Mucosa of gallbladder (tissue), 1 donor: Measurements from ENCODE around the gene SNX1. TPM values are rescaled to one million over a fixed set of nuclear protein-coding genes. Genes with fewer than 3 reads are reported as not detected.
"Not testable (repeated sequence)": the region's sequence is repeated elsewhere in the genome, so short reads cannot be mapped to it uniquely, and the experiment has no call there.

Experiments
- DNase-seq: peaks from one replicate; pipeline ENCODE4 v3.0.0-alpha.2; 2020; ENCODE audit warnings: low spot score
- total RNA-seq: library from RNA; stranded (reverse); gene quantifications from one replicate; pipeline ENCODE4 v1.2.1, GENCODE V29; 2021
- donor health status: DM: no; HTN: no; CAD: no.

Gene SNX1
- total RNA-seq, 1 donor from 2014 or later, result 123 TPM

DNA sequence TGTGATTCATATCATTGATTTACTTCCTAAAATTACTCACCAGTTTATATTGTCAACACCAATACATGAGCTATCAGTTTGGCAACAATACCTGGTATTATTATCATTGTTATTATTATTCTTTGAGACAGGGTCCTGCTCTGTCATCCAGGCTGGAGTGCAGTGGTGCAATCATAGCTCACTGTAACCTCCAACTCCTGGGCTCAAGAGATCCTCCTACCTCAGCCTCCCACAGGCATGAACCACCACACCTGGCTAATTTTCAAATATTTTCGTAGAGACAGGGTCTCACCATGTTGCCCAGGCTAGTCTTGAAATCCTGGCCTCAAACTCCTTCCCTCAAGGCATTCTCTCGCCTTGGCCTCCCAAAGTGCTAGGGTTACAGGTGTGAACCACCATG is 22.3 kb upstream of the SNX1 start:
- not testable (repeated sequence) for DNase-seq

DNA sequence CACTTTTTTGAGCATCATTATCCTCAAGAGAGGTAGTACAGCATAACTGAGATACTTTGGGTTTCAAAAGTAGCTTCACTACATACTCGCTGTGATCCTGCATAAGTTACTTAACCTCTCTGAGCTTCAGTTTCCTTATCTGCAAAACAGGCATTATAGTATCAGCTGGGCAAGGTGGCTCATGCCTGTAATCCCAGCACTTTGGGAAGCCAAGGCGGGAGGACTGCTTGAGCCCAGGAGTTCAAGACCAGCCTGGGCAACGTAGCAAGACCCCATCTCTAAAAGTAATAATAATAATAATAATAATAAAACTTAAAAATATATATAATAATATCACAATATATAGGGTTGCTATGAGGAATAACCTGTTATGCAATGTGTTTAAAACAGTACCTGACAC is 13.0 kb upstream of the SNX1 start:
- DNase-seq, result no peak

DNA sequence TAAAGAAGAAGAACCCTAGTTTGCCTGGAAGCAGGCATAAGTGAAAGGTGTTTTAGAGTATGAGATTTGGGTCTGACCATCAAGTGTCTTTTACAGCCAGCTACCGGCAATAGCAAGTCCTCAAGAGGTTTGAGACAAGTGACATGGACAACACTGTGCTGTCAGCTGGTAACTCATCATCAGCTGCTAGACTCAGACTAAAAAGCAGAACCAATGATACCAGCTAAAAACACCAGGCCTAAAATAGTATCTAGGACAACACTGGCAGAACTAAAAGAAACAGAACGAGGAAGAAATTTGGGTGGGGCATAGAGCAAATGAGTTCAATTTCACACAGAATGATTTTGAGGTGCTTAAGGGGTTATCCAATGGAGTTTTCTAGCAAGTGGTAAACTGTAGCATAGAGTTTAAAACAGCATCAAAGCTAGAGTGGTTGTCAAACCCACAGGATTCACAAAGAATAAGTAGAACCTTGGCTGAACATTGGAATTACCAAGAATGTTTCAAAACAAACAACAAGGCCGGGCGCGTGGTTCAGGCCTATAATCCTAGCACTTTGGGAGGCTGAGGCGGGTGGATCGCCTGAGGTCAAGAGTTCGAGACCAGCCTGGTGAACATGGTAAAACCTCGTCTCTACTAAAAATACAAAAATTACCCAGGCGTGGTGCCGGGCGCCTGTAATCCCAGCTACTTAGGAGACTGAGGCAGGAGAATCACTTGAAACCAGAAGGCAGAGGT is 6.1 kb upstream of the SNX1 start:
- DNase-seq, result no peak

DNA sequence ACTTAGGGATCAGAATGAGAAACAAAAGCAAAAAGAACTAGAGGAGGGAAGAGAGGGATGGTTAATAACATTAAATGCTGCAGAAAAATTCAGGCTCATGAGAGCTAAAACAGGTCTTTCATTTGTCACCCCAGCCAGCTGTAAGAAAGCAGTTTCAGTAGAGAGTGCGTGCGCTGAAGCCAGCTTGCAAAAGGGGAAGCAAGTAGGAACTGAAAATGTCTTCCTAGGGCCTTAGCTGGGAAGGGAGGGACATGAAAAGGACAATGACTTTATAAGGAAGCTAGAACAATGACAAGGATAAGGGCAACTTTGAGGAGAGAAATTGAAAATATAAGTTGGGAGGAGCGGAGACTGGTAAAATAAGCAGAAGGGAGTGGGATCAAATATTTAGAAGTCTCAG is 5.3 kb upstream of the SNX1 start:
- no peak for DNase-seq

DNA sequence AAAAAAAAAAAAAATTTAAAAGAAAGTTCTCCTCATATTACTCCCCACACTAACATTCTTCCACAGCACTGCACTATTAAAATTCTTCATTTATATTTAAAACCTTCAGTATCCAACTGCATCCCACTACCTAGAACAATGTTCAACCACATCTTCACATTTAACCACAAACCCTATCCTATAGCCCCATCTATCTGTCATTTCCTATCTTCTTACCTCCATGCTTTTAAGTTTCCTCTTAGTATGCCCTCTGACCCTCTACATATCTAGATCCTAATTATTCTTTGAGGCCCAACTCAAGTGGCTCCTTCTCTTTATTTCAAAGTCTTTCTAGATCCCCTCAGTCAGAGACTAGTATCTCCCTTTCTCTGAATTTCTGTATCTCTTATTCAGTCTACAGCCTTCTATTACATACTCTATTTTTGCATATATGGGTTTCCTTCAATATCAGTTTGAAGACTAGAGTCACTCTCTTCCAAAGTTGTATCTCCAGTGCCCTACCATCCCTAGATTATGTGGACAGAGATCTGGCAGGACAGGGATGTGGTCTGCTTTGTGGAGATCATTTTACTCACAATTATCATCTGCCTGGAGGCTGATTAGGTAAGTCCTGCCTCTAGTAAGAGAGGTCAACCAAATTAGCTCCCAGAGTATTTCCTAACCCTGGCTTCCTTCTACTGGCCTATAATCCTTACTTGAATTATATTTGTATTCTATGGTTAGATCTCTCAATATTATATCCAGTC is 3.5 kb upstream of the SNX1 start:
- DNase-seq, result no peak

DNA sequence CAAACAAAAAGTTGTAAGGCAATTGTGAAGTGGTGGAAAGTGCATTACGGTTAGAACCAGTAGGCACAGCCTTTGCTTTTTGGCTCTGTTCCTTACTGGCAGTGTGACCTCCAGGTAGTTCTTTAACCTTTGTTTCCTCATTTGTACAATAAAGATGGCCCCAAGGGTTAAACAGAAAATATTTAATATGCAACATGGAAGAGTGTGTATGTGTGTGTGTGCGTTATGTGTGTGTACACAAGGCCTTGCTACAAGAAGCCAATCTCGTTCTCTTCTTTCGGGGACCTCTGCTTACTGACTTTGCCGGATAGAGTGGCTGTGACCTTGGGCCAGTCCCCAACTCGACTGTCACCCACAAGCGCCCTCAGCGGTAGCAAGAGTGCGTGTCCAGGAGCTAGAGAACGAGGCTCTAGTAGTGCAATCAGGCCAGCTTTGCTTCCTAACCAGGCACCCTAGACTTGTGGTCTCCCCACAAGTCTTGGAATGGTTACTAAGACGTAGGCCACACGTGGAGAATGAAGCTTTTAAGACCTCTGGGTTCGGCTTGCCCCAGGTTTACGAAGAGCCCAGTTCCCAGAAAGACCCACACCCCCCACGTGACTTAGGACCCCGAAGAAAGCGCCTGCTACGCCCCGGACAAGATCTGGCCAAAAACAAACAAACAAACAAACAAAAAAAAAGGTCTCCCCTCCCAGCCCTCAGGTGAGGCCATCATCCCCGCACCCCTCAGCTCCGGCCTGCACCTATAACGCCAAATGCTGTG is 2.7 kb upstream of the SNX1 start:
- peak; percentile 35 for DNase-seq

DNA sequence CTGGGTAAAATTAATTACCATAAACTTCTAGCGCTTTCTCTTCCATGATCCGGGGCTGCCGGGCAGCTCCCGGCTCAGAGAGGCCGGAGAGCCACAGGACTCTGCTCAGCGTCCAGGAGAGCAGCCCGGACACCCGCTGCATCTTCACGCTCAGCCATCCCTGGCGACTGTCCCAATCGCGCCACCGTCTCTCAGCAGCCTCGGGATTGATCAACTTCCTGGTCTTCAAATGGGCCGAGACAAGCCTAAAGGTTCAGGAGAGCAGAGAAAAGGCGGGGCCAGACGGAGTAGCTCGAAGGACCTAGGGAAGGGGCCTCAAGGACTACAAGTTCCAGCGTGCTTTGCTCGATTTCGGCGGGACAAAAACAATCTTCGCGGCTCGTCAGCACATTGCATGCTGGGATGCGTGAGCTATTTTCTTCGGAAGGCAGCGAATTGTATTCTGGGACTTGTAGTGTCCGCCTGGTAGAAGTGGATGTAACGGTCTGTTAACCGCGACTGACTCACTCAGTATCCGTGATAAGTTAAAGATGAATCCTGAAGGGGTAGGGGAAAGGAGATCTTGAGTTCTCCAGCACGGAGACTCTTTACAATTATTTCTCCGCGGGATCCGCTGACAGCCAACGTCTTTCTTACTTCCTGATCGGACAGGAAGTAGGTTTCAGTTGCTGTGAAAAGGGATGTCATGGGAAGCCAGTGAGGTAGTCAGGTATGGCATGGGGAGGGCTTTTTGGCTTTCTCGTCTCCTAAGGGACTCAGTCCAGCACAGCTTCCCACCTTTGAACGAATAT is 2.0 kb upstream of the SNX1 start, which contains the start of gene CIAO2A:
CIAO2A (minus strand) TSS at position 212 of the 791 bp plus-strand sequence; CDS start at position 142, 70 bp downstream.
- peak; percentile 98 for DNase-seq

DNA sequence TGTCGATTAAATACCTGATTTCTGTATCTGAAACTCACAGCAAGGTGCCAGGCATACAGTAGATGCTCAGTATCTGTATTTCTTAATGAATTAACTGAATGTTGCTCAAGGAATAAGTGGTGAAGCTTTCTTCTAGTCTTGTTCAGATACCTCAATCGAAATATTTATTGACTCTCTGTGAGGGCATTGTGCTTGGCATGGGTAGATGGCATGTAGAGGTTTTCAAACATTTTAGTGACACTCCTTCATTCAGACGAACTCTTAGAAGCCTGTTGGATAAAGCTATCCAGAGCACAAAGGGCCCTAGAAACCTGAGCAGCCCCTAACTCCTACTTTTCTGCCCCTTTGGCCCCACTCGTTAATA is 369 bp upstream of the SNX1 start:
- no peak for DNase-seq

DNA sequence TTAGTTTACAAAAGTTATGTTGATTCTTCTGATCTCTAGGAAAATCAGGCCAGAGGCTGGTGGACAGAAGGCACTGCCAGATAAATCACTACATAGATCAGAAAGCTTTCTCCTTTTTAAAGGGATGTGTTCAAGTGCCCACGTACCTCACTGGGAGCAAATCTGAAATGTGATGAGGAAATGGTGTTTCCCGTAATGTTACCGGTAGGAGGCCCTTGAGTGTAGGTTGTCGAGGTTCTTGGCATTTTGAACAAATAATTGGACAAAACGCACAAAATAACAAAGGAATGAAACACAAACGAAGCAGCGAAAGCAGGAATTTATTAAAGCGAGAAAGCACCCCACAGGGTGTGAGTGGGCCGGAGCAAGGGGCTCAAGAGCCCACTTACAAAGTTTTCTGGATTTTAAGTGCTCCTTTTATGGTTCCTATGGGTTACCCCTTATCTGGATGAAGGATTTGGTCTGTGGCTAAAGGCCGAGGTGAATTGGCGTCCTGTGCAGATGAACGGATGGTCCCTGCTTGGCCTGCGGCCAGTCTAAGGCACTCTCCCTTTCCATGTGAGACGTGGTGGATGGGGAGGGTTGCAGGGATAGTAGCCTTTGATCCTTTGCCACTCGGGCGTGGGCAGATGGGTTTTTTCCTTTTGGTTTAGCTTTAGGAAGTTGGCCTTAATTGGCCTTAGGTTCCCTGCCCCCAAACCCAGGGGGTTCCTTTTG is 1.0 kb downstream of the SNX1 start:
- DNase-seq, result no peak

DNA sequence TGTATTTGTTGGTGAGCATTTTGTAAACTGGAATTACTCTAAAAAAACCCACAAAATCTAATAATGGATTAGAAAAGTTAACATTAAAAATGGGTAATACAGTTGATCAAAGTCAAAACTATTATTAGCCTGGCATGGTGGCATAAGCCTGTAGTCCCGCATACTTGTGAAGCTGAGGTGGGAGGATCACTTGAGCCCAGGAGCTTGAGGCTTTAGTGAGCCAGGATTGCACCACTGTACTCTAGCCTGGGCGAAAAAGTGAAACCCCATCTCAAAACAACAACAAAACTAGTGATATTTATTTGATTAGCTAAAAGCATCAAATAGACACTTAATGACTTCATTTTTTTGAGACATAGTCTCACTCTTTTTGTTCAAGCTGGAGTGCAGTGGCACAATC is 3.6 kb downstream of the SNX1 start:
- DNase-seq, result no peak

DNA sequence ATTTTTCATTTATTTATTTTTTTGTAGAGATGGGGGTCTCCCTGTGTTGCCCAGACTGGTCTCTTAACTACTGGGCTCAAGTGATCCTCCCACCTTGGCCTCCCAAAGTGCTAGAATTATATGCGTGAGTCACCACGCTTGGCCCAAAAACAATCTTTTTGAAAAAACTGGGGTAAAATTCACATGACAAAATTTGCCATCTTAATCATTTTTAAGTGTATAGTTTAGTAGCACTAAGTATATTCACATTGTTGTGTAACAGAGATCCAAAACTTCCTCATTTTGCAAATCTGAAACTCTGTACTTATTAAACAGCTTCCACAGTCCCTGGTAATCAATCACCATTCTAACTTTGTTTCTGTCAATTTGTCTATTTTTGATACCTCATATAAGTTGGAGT is 5.2 kb downstream of the SNX1 start:
- no peak for DNase-seq

DNA sequence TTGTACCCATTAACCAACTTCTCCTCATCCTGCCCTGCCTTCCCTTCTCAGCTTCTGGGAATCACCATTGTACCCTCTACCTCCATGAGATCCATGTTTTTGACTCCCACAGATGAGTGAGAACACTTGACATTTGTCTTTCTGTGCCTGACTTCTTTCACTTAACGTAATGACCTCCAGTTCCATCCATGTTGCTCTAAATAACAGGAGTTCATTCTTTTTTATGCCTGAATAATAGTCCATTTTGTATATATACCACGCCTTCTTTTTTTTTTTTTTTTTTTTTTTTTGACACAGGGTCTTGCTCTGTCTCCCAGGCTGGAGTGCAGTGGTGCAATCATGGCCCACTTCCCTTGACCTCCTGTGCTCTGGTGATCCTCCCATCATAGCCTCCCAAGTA is 6.7 kb downstream of the SNX1 start:
- no peak for DNase-seq

DNA sequence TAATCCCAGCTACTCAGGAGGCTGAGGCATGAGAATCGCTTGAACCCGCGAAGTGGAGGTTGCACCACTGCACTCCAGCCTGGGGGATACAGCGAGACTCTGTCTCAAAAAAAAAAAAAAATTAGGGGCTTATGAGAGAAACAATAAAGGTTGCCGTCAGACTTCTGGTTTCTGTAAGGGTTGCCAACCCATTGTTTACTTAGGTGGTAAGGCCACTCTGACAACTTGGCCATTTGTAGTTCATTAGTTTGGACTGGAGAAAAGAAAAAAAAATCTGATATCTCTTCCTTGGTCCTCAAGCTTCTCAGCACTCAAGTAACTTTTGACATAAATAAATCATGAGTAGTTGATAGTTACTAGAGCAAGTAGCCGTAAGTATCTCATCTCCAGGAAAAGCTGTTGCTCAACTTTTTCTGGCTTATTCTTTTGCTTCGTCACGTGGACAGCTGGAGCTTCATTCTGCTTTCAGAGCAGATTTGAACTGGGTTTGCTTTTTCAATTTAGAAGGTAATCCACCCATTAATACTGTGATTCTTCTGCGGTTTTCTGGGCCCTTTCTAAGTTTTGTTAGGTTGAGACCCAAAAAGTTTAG is 9.4 kb downstream of the SNX1 start:
- peak; percentile 40 for DNase-seq

DNA sequence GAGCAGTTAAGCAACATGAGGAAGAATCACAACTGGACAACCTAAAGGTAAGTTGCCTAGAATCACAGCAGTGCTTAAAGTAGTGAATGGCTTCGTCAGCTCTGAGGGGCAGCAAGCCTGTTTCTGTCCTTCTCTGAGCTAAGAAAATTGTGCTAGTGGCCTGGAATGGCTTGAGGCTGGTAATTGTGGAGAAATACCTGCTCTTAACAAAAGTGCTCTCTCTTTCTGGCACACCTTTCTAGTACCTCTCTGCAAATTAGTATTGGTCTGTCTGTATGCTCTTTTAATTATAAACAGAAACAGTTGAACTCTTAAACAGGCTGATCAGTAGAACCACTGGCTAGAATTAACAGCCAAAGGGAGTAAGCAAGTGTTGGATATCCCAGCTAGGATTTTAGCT is 11.6 kb downstream of the SNX1 start:
- no peak for DNase-seq

DNA sequence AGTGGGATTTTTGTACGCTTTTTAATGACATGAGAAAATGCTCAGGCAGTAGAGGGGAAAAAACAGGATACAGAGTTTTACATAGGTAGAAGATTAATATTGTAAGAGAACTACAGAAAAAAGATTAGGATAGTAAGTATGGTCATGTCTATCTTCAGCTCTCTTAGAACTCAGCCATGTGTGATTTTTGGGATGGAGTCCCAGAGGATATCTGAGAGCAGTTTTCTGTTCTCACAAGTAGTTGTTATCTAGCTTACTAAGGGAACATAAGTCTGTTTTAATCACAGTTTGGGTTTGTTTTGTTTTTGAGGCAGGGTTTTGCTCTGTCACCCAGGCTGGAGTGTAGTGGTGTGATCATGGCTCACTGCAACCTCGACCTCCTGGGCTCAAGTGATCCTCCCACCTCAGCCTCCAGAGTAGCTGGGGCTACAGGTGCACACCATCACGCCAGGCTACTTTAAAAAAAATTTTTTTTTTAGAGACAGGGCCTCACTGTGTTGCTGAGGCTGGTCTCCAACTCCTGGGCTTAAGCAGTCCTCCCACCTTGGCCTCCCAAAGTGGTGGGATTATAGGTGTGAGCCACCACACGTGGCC is 14.4 kb downstream of the SNX1 start:
- not testable (repeated sequence) for DNase-seq

DNA sequence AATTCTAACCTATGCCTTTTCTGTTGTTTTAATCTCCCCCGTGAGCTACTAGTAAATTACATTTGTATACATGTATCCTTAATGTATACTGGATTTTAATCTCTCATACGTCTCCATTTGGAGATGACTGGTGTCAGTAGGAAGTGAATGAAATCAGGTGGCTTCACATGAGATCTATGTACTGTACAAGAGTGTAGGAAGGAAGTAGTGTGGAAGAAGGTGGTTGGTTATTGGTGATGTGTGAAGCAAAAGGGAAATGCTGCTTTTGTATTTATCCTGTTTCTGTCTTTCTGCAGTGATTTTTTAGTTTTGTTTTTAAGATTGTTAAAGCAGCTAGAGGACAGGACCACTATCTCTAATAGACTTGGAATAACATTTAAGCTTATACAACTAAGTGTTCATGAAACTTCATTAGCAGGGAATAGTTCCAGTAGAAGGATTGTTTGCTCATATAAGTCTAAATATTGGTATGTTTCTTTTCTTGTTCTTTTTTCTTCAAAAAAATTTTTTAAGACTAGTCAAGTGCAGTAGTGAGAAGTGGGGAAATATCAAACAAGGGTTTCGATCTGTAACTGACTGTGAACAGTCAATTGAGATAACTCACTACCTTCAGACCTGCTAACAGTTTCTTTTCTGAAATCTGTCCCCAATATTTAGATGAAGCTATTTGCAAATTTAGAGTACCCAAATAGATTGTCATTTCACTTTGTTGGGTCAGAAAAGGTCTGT is 15.3 kb downstream of the SNX1 start:
- no peak for DNase-seq

DNA sequence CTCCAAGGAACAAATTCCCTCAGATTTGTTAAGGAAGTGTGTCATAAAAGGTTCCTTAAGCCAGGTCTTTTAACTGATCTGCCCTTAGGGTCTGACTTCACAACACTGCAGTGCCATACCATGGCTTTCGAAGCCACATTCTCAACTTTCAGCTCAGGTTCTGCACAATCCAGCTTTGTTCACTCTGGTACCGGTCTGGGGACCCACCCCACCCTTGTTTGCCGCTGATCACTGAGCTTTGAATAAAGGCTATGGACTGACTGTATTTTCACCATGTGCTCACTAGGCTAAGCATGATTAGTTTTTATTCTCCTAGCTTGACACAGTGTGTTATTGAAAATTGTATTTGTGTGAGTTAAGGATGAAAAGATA is 15.9 kb downstream of the SNX1 start:
- DNase-seq, result no peak

DNA sequence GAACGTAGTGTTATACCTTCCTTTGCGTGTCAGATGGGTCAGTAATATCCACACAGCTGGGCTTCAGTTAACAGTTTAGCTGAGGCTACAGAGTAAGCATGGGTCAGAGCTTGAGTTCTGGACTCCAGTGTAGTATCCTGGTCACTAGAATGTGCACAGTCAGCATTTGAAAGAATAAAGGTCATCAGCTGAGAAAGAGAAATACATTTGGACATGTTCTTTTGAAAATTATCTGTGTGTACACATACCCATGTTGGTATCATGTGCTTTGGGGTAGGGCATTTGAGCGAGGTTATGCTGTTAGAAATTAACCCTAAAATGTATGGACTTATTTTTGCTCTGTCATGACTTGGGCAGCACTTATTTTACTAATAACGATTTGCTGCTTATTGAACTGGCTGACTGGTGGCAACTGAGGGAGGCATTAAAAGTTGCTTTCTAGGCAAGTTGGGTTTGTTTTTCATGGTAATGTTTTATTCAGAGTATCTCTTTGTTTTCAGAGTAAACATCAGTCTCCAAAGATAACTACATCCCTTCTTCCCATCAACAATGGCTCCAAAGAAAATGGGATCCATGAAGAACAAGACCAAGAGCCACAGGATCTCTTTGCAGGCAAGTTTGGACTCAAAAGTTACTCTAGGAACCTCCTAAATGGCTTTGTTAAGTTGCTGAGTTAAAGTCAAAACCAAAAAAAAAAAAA is 16.4 kb downstream of the SNX1 start:
- no peak for DNase-seq

DNA sequence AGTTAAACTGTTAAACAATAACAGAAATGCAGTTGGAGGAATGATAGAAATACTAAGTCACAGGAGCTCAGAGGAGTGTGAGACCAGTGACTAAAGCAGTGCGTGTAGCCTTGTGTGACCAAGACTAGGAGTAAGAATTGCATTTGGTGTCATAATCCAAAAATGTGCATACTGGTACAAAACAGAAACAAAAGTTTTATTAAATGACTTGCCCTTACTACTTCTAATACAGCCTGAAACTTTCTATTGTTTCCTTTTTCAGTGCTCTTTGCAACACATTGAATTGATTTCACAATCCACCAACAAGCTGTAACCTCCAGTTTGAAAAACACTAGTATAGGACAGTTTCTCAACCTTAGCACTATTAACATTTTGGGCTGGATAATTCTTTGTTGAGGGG is 17.1 kb downstream of the SNX1 start:
- no peak for DNase-seq
